Testis (tissue), 5 donors: ENCODE results near the gene ADPRH. TPM values are rescaled to one million over a fixed set of nuclear protein-coding genes. Genes with fewer than 3 reads are reported as not detected.

ENCODE experiments used
- DNase-seq: peaks from one replicate; pipeline ENCODE4 v3.0.0-alpha.2; 2019
- H3K27ac ChIP-seq, 2 donors: fragments of 200-600 bp; sonication (generic); one replicate each; pipeline ENCODE4 v1.5.1; 2019
- H3K27me3 ChIP-seq: fragments of 200-600 bp; sonication (generic); one replicate; pipeline ENCODE4 v1.5.1; 2019
- H3K36me3 ChIP-seq: fragments of 200-600 bp; sonication (generic); one replicate; pipeline ENCODE4 v1.5.1; 2017; ENCODE audit warnings: low read depth; ENCODE audit errors: missing control alignments
- H3K4me1 ChIP-seq: fragments of 200-600 bp; sonication (generic); one replicate; pipeline ENCODE4 v1.5.1; 2019
- H3K4me3 ChIP-seq, 2 donors: fragments of 200-600 bp; sonication (generic); one replicate each; pipeline ENCODE4 v1.5.1; 2017 to 2019
- H3K9me3 ChIP-seq: fragments of 200-600 bp; sonication (generic); one replicate; pipeline ENCODE4 v1.5.1; 2017
- POLR2A ChIP-seq: fragments of 450-650 bp; IDR thresholded peaks from one replicate; pipeline ENCODE4 v1.6.1; 2017; ENCODE audit warnings: antibody characterized with exemption, mild to moderate bottlenecking, moderate library complexity
- WGBS, 2 donors: methylation state at CpG; one replicate each; pipeline ENCODE4 v1.1.5; 2018; 5-methylcytosine and 5-hydroxymethylcytosine counted together
- intact Hi-C: fragments of 100-400 bp; cut with DNase I; formaldehyde crosslinking; loops from one replicate; pipeline ENCODE4 v1.15.1; 2023; ENCODE audit warnings: low total_unique reads
- long read RNA-seq, 2 donors: transcript quantifications; one replicate each; lab custom pipeline, GENCODE V29; 2026
- polyA plus RNA-seq: library from polyadenylated mRNA; stranded (reverse); fragments of 350-450 nt; fragmentation: Illumina TruSeq; extraction: RNeasy Lipid Tissue Mini Kit (QIAGEN cat#74804); gene quantifications from one replicate; pipeline ENCODE4 v1.2.3, GENCODE V29; 2014; ENCODE audit warnings: low read depth, low replicate concordance; ENCODE audit not compliant: insufficient read depth
- total RNA-seq, 2 donors: library from RNA; depleted of rRNA; stranded (reverse); fragments of >200 nt; gene quantifications; one replicate each; pipeline ENCODE4 v1.2.3, GENCODE V29; 2016
- TF ChIP-seq, protein P1 (sequence below), 3 experiments: fragments of 450-650 bp in 2 of 3; fragments of 200-600 bp in 1 of 3; sonication (generic) in 1 of 3; IDR thresholded peaks; one replicate each; pipeline ENCODE4 v1.5.1; 2016 to 2019; ENCODE audit warnings: antibody characterized with exemption in 3 of 3, mild to moderate bottlenecking in 2 of 3, moderate library complexity in 1 of 3

ADPRH gene
- total RNA-seq, result 1 to 10 TPM; 7.9 to 8.6 TPM
- polyA plus RNA-seq, result 8.0 TPM
- long read RNA-seq, donor 1, partial matches to known transcripts, result 0 of 3 reads
- long read RNA-seq, donor 1, other reads (novel, unspliced or antisense), result 0 of 3 reads
- long read RNA-seq, donor 2, partial matches to known transcripts, result 0 of 1 reads
- long read RNA-seq, donor 2, other reads (novel, unspliced or antisense), result 0 of 1 reads

DNA sequence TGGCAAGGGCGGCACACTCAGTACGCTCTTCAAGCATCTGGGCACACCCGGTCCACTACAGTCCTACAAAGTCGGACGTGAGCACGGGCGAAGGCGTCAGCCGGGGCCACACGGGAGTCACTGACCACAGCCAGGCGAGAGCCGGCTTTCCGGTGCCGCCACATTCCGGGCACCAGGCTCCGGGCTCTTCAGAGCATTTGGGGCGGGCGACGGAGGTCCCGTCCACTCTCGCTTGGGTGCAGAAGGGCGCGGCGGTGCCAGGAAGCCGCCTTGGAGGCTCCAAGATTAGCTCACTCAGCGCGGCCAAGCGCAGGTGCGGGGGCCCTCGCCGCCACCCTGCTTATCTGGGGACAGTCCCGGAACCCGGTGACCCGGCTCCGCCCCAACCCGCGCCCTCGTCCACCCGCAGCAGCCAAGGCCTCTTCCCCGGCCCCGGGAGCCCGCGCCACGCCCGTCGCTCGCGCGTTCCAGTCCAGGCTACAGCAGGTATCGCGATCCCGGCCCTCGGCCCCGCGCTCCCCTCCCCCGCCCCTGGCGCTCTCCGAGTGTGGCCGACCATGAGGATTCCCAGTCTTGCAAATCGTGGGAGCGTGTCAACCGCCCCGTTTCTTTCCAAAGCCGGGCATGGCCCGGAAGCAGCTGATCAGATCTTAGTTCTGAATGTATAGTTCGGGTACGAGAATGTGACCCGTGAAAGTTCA is at the start of gene ADPRH:
TSS of gene ADPRH (plus strand) at position 127 of the 701 bp plus-strand sequence. CDS start 2,678 bp downstream, outside the sequence.
- DNase-seq, result peak; percentile 85
- Histone ChIP-seq H3K27ac (peak within 1 kb of the TSS; percentile 95), H3K36me3 (no peaks in the 10 kb centered on the region), H3K4me3 (peak within 1 kb of the TSS; percentile 64 to 76), H3K27me3 (no peaks in the 10 kb centered on the region), H3K4me1 (peaks cover 11% of the 10 kb centered on the region), H3K9me3 (no peaks in the 10 kb centered on the region)
- no peak for TF ChIP-seq POLR2A
- TF ChIP-seq, protein P1, sequence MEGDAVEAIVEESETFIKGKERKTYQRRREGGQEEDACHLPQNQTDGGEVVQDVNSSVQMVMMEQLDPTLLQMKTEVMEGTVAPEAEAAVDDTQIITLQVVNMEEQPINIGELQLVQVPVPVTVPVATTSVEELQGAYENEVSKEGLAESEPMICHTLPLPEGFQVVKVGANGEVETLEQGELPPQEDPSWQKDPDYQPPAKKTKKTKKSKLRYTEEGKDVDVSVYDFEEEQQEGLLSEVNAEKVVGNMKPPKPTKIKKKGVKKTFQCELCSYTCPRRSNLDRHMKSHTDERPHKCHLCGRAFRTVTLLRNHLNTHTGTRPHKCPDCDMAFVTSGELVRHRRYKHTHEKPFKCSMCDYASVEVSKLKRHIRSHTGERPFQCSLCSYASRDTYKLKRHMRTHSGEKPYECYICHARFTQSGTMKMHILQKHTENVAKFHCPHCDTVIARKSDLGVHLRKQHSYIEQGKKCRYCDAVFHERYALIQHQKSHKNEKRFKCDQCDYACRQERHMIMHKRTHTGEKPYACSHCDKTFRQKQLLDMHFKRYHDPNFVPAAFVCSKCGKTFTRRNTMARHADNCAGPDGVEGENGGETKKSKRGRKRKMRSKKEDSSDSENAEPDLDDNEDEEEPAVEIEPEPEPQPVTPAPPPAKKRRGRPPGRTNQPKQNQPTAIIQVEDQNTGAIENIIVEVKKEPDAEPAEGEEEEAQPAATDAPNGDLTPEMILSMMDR (IDR thresholded peaks at IDR 0.05), result no peak
- intact Hi-C loops, result no loop called here
- WGBS, 2 donors, result 2 to 6% methylated on average over 17 to 54 of the region's 68 CpGs

DNA sequence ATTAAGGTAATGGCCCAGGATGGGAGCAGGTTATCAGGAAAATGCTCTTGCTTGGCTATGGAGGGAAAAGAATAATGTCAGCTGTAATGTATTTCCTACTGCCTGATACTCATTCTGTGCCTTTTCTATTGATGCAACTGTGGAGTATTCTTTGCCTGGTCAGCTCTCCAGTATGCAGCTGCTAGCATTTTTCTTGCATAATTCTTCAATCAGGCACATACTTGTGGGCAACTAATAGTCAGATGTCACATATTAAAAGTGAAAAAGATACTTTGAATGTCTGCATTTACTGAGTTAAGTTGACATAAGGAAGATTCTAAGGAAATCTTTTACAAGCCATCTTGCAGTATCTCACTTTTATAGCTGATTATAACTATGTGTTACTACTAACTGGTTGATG is 49.4 kb upstream of the ADPRH start:
- TF ChIP-seq, protein P1 (IDR thresholded peaks at IDR 0.05), result no peak
- no peak for TF ChIP-seq POLR2A
- H3K27me3 ChIP-seq, result no peaks in the 10 kb centered on the region
- H3K9me3 ChIP-seq, result no peaks in the 10 kb centered on the region
- H3K27ac ChIP-seq, result no peak overlapping the region
- no peaks in the 10 kb centered on the region for H3K4me1 ChIP-seq
- intact Hi-C loops, result no loop called here
- no peak for DNase-seq
- H3K4me3 ChIP-seq, result no peak overlapping the region
- no peaks in the 10 kb centered on the region for H3K36me3 ChIP-seq

DNA sequence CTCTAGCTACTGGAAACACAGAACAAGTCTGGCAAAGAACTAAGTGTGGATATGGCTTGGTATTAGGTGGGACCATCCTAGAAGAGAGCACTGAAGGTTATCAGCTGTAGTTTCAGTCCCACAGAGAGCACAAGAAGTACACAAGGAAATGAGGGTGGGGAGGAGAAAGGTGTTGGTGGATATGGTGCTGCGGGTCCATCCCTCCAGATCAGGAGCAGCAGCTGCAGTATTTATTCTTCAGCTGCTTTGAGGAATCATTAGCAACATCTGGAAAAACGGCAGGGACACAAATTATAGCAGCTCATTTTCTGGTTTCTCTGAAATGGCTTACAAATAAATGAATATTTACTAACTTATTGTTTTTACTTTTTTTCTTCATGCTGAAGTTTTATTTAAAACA is 48.8 kb upstream of the ADPRH start:
- TF ChIP-seq, protein P1 (IDR thresholded peaks at IDR 0.05), result no peak
- TF ChIP-seq POLR2A, result no peak
- intact Hi-C loops, result no loop called here
- WGBS, 2 donors, result 76 to 81% methylated on average over 2 of the region's 2 CpGs
- Histone ChIP-seq H3K4me3 (no peak overlapping the region), H3K9me3 (no peaks in the 10 kb centered on the region), H3K36me3 (no peaks in the 10 kb centered on the region), H3K27ac (no peak overlapping the region), H3K4me1 (no peaks in the 10 kb centered on the region), H3K27me3 (no peaks in the 10 kb centered on the region)
- no peak for DNase-seq

DNA sequence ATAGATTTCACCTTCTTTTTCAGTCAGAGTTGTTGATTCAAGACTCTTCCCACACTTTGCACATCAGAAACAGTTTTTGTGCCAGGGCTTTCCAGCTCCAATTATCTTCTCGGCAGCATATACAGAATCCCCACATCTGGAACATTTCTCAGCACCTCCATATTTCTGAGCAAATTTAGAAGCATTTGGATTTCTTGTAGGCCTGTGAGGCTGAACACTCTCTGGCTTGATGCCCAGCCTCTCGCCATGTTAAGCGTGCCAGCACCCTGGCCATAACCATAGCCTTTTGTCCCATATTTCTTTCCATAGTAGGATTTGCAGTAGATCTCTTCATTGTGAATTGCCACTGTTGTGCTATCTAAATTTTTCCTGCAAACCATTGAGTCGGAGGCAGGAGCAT is 48.1 kb upstream of the ADPRH start:
- DNase-seq, result no peak
- H3K27me3 ChIP-seq, result no peaks in the 10 kb centered on the region

More for the DNA sequence above, 48.1 kb upstream of the ADPRH start:
- Histone ChIP-seq H3K36me3 (no peaks in the 10 kb centered on the region), H3K4me1 (no peaks in the 10 kb centered on the region), H3K27ac (no peak overlapping the region), H3K9me3 (no peaks in the 10 kb centered on the region), H3K4me3 (no peak overlapping the region)
- intact Hi-C loops, result no loop called here
- WGBS, 2 donors, result 94 to 95% methylated on average over 4 of the region's 4 CpGs
- no peak for TF ChIP-seq POLR2A
- TF ChIP-seq, protein P1 (IDR thresholded peaks at IDR 0.05), result no peak
